ENCODE measurements around the gene HSP90AB1.

The HSP90AB1 gene

GRCh38 chr6:44260011-44260410 is 13.1 kb downstream of the HSP90AB1 start:
- Mint-ChIP-seq H3K27me3 (no peaks in the 10 kb centered on the region), H3K9me3 (no peaks in the 10 kb centered on the region), H3K4me3 (no peak overlapping the region), H3K36me3 (peaks cover 33% of the 10 kb centered on the region), H3K27ac (no peak overlapping the region), H3K4me1 (peaks cover 63% of the 10 kb centered on the region)
- CTCF ChIA-PET = no interaction called here
- DNase-seq = no peak

DNA sequence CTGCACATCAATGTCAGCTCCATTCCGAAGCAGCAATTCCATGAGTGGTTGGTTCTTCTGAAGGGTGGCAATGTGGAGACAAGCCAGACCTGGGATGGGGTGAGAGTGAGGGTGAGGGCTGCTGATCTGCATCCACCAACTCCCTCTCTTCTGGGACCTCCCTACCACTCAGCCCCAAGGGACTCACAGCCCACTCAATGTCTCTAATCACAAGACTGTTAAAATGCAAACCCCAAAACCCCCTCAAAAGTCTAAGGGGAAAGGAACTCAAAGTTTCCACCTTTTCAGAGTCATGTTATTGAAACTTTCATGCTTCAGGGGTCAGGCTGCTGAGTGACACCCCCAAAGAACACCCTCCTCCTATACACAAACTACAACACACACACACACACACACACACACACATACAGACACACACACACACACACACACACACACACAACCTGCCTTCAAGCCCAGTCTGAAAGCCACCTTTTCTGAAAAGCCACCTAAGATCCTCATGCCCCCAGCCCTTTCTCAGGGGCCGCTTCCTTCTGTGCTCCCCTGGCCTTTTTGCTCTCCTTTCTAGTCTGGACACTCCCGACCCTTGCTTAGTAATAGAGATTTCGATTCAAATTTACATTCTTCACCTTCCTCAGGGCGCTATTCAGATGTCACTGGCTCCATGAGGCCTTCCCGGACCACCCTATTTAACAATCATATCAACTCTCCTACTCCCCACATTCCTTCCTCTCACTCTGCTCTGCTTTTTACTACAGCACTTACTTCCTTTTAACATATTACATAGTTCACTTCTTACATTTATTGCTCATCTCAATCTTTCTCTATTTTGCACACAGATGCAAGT is 13.8 kb downstream of the HSP90AB1 start:
- no peak for DNase-seq
- Mint-ChIP-seq H3K27ac (peak overlapping the region; percentile 0), H3K36me3 (peaks cover 28% of the 10 kb centered on the region), H3K4me3 (no peak overlapping the region), H3K27me3 (no peaks in the 10 kb centered on the region), H3K4me1 (peaks cover 59% of the 10 kb centered on the region), H3K9me3 (no peaks in the 10 kb centered on the region)
- CTCF ChIA-PET = interaction anchor here (1.0 kb wide), 1 partner anchor 9 kb away, joined by 4 read pairs; no protein-coding TSS in a partner anchor

- H3K4me1 Mint-ChIP-seq = peaks cover 58% of the 10 kb centered on the region
- CTCF ChIA-PET = interaction anchor here (1.0 to 2.5 kb wide), 5 partner anchors 8 to 165 kb away, joined by 3 to 10 read pairs (median 4); no protein-coding TSS in a partner anchor
- no peak overlapping the region for H3K4me3 Mint-ChIP-seq
- H3K27me3 Mint-ChIP-seq = peaks cover 3% of the 10 kb centered on the region
- no peak for DNase-seq
- H3K27ac Mint-ChIP-seq = no peak overlapping the region
- no peaks in the 10 kb centered on the region for H3K9me3 Mint-ChIP-seq
- H3K36me3 Mint-ChIP-seq = peaks cover 22% of the 10 kb centered on the region
These were observed 14.7 kb downstream of the HSP90AB1 start for GRCh38 chr6:44261581-44261980.

- CTCF ChIA-PET = interaction anchor here (1.1 to 2.5 kb wide), 3 partner anchors 9 to 73 kb away, joined by 4 to 10 read pairs (median 4); no protein-coding TSS in a partner anchor
- Mint-ChIP-seq H3K27ac (peak overlapping the region; percentile 93), H3K36me3 (peaks cover 22% of the 10 kb centered on the region), H3K4me1 (peaks cover 61% of the 10 kb centered on the region), H3K27me3 (peaks cover 10% of the 10 kb centered on the region), H3K9me3 (no peaks in the 10 kb centered on the region), H3K4me3 (peak overlapping the region; percentile 85)
- DNase-seq = no peak
These were observed 15.8 kb downstream of the HSP90AB1 start for GRCh38 chr6:44262467-44263353.

DNA sequence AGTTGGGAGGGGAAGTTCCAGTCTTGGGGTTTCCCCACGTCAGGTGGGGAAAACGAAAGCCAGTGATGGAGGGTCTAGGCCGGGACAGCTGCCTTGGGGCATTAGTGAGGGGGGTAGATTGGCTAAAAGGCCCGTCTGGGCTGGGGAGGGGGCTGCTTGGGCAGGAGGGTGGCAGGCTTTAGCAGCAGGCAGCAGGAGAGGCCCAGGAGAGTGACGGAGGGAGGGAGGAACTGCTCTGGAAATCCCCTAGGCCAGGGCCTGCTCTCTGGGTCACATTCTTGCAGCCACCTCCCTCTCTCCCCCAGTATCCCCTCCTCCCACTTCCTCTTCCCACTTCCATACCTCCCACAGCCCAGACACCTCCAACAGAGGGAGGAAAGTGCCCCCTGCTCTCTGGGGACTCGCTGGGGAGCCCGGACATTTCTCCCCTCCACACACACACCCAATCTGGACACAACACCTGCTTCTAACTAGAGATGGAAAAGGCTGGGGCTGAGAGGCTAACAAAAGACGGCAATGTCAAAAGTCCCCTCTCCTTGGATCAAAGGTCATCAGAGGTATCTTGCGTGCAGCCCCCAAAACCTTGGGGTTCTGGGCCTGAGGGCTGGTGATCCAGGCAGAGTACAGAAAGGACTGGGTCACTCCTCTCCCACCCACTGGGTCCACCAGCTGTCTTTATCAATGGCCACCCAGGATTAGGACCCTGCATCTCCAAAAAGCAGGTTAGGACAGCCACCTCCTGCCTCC is 16.6 kb downstream of the HSP90AB1 start:
- Mint-ChIP-seq H3K9me3 (no peaks in the 10 kb centered on the region), H3K27me3 (peaks cover 17% of the 10 kb centered on the region), H3K4me3 (peak overlapping the region; percentile 85), H3K4me1 (peaks cover 56% of the 10 kb centered on the region), H3K27ac (peak overlapping the region; percentile 93), H3K36me3 (peaks cover 19% of the 10 kb centered on the region)
- CTCF ChIA-PET = interaction anchor here (1.1 to 2.5 kb wide), 5 partner anchors 10 to 77 kb away, joined by 3 to 10 read pairs (median 4); partner anchors contain the start of gene SLC29A1
- DNase-seq = peak; percentile 50

DNA sequence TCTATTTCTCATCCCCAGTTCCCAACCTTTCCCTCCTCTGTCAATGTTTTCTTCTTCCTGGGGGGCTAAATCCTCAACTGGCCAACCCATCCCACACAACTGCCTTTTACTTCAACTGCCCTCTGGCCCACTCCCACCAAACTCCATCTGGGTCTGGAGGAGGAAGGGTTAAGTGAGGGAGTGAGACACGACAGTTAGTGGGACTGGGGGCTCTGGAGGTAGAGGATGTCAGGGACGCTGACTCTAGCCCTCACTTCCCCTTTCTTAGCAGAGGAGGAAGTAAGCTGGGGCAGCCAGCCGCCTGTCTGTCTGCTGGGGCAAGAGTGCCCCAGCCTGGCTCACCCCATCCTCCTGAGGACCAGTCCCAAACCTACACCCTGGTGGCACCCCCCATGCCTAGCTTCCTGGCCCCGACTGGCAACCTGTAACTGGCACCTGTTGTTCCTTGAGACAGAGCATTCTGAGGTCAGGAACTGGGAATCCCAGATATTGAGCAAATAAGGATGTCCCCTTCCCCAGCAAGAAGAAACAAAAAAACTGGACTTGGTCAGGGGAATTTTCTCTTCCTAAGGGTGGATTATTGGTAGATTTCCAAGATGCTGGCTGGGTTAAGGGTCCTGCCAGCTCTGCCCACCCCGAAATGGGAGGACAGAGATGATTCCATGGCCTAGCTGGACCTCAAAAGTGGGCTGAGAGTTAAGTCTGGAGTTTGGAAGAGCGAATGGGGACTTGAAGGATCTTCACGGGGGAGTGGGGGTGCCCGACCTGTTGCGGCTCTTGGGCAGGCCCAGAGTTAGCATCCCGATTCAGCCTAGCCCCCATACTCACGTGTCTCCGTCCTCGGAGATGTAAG is 17.5 kb downstream of the HSP90AB1 start:
- Mint-ChIP-seq H3K4me1 (peaks cover 54% of the 10 kb centered on the region), H3K4me3 (peak overlapping the region; percentile 85), H3K36me3 (peaks cover 13% of the 10 kb centered on the region), H3K27me3 (peaks cover 25% of the 10 kb centered on the region), H3K9me3 (no peaks in the 10 kb centered on the region), H3K27ac (peak overlapping the region; percentile 93)
- peak; percentile 62 for DNase-seq
- CTCF ChIA-PET = interaction anchor here (0.8 to 1.4 kb wide), 10 partner anchors 11 to 91 kb away, joined by 3 to 5 read pairs (median 4); partner anchors contain the start of genes AARS2 and SLC29A1

GRCh38 chr6:44265007-44265721 is 18.3 kb downstream of the HSP90AB1 start, which contains the start of gene NFKBIE:
TSS of gene NFKBIE (minus strand) at chr6:44265551. CDS start at chr6:44265346, 205 bp downstream.
- DNase-seq = peak; percentile 94
- no peaks in the 10 kb centered on the region for H3K9me3 Mint-ChIP-seq
- CTCF ChIA-PET = interaction anchor here (0.8 to 4.1 kb wide), 9 partner anchors 13 to 92 kb away, joined by 3 to 105 read pairs (median 4); partner anchors contain the start of genes AARS2 and SLC29A1
- H3K4me3 Mint-ChIP-seq = peak within 1 kb of the TSS; percentile 85
- H3K4me1 Mint-ChIP-seq = peaks cover 62% of the 10 kb centered on the region
- peak within 1 kb of the TSS; percentile 93 for H3K27ac Mint-ChIP-seq
- peaks cover 33% of the 10 kb centered on the region for H3K27me3 Mint-ChIP-seq
- peaks cover 13% of the 10 kb centered on the region for H3K36me3 Mint-ChIP-seq

- Mint-ChIP-seq H3K27ac (peak overlapping the region; percentile 83), H3K4me3 (peak overlapping the region; percentile 85), H3K9me3 (no peaks in the 10 kb centered on the region), H3K4me1 (peaks cover 62% of the 10 kb centered on the region), H3K27me3 (peaks cover 36% of the 10 kb centered on the region), H3K36me3 (peaks cover 13% of the 10 kb centered on the region)
- no peak for DNase-seq
- CTCF ChIA-PET = interaction anchor here (2.1 to 6.7 kb wide), 3 partner anchors 32 to 72 kb away, joined by 5 to 105 read pairs (median 83); no protein-coding TSS in a partner anchor
These were observed 18.9 kb downstream of the HSP90AB1 start for GRCh38 chr6:44265722-44266233.

DNA sequence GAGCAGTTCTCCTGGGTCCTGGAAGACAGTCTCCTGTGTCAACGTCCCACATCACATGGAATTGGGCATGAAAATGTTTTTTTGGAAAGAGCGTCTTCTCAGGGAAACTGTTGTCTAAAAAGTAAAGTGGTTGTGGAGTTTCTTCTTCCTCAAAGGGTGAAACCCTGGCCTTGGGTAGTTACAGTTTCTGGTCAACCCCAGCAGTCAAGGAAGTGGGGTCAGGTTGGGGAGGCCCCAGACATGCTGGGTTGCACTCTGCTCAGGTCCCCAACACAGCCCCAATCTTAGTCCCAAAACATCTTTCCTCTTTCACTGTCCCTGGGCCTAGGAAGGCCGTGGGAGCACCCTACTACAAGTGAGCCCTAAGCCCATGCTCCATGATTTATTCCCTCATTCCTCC is 19.4 kb downstream of the HSP90AB1 start:
- Mint-ChIP-seq H3K4me3 (peak overlapping the region; percentile 85), H3K9me3 (no peaks in the 10 kb centered on the region), H3K27me3 (peaks cover 42% of the 10 kb centered on the region), H3K4me1 (peaks cover 62% of the 10 kb centered on the region), H3K27ac (no peak overlapping the region), H3K36me3 (peaks cover 9% of the 10 kb centered on the region)
- CTCF ChIA-PET = interaction anchor here (0.7 to 6.7 kb wide), 11 partner anchors 32 to 1164 kb away, joined by 3 to 105 read pairs (median 4); partner anchors contain the start of genes AARS2 and SPATS1
- no peak for DNase-seq

DNA sequence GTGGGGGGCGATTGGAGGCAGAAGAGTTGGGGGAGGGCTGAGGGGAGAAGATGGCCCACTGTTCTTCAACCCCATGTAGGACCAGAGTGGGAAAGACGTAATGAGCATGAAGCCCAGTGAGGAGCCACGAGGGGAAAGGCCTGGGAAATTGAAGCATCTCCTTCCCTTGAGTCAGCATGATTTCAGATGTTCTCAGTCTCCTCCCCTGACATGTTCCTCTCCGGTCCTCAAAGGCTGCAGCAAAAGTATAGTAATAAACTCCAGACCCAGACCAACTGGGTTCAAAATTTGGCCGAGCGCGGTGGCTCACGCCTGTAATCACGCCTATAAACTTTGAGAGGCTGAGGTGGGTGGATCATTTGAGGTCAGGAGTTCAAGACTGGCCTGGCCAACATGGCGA is 20.4 kb downstream of the HSP90AB1 start:
- CTCF ChIA-PET = interaction anchor here (0.7 to 6.7 kb wide), 19 partner anchors 10 to 1165 kb away, joined by 3 to 105 read pairs (median 4); partner anchors contain the start of genes AARS2 and SPATS1
- no peak overlapping the region for H3K27ac Mint-ChIP-seq
- no peak for DNase-seq
- H3K9me3 Mint-ChIP-seq = no peaks in the 10 kb centered on the region
- peaks cover 51% of the 10 kb centered on the region for H3K27me3 Mint-ChIP-seq
- peaks cover 58% of the 10 kb centered on the region for H3K4me1 Mint-ChIP-seq
- no peak overlapping the region for H3K4me3 Mint-ChIP-seq
- H3K36me3 Mint-ChIP-seq = peaks cover 9% of the 10 kb centered on the region

- Mint-ChIP-seq H3K4me3 (no peak overlapping the region), H3K27ac (no peak overlapping the region), H3K27me3 (peaks cover 60% of the 10 kb centered on the region), H3K4me1 (peaks cover 49% of the 10 kb centered on the region), H3K36me3 (peaks cover 8% of the 10 kb centered on the region), H3K9me3 (no peaks in the 10 kb centered on the region)
- peak; percentile 77 for DNase-seq
- CTCF ChIA-PET = interaction anchor here (0.7 to 6.7 kb wide), 30 partner anchors 9 to 232 kb away, joined by 3 to 105 read pairs (median 4); partner anchors contain the start of genes AARS2, SLC35B2 and SPATS1
These were observed 21.3 kb downstream of the HSP90AB1 start for GRCh38 chr6:44268095-44268628.
